ENCODE data around the gene PROB1.

- TF ChIP-seq NFIC (IDR thresholded peaks at IDR 0.05) (no peak), TAF1 (IDR thresholded peaks at IDR 0.05; ENCODE audit: low read depth) (no peak), CEBPB (IDR thresholded peaks at IDR 0.05) (no peak), REST (IDR thresholded peaks at IDR 0.05; ENCODE audit: low read depth) (no peak), EP300 (IDR thresholded peaks at IDR 0.05; ENCODE audit: borderline replicate concordance) (no peak), TEAD4 (IDR thresholded peaks at IDR 0.05) (no peak), MAX (IDR thresholded peaks at IDR 0.05) (no peak), YY1 (IDR thresholded peaks at IDR 0.05; ENCODE audit: low read depth) (no peak), RAD21 (IDR thresholded peaks at IDR 0.05; ENCODE audit: low read depth) (no peak)
Observed at GRCh38 chr5:139417214-139417613, 22.3 kb upstream of the PROB1 start.
